Rectal smooth muscle tissue (tissue), 1 donor: Measurements from ENCODE around the gene HGFAC.

Source experiments
- H3K27ac ChIP-seq: one replicate; pipeline ENCODE4 v1.7.0; 2013; ENCODE audit warnings: low read depth, low read length, inconsistent platforms
- H3K27me3 ChIP-seq: one replicate; pipeline ENCODE4 v1.7.0; 2013; ENCODE audit warnings: low read length; ENCODE audit not compliant: control insufficient read depth, insufficient read depth
- H3K36me3 ChIP-seq: one replicate; pipeline ENCODE4 v1.7.0; 2013; ENCODE audit warnings: low read length; ENCODE audit not compliant: control insufficient read depth, insufficient read depth
- H3K4me1 ChIP-seq: one replicate; pipeline ENCODE4 v1.7.0; 2013; ENCODE audit warnings: low read length; ENCODE audit not compliant: control insufficient read depth, insufficient read depth
- H3K4me3 ChIP-seq: one replicate; pipeline ENCODE4 v1.7.0; 2013; ENCODE audit warnings: low read length
- H3K9ac ChIP-seq: one replicate; pipeline ENCODE4 v1.7.0; 2013; ENCODE audit warnings: low read length

HGFAC gene

GRCh38 chr4:3442460-3442958, 741 bp downstream of the HGFAC start:
- Histone ChIP-seq H3K9ac (no peak overlapping the region), H3K36me3 (no peaks in the 10 kb centered on the region), H3K27me3 (no peaks in the 10 kb centered on the region), H3K27ac (no peak overlapping the region), H3K4me1 (no peaks in the 10 kb centered on the region), H3K4me3 (no peak overlapping the region)

DNA sequence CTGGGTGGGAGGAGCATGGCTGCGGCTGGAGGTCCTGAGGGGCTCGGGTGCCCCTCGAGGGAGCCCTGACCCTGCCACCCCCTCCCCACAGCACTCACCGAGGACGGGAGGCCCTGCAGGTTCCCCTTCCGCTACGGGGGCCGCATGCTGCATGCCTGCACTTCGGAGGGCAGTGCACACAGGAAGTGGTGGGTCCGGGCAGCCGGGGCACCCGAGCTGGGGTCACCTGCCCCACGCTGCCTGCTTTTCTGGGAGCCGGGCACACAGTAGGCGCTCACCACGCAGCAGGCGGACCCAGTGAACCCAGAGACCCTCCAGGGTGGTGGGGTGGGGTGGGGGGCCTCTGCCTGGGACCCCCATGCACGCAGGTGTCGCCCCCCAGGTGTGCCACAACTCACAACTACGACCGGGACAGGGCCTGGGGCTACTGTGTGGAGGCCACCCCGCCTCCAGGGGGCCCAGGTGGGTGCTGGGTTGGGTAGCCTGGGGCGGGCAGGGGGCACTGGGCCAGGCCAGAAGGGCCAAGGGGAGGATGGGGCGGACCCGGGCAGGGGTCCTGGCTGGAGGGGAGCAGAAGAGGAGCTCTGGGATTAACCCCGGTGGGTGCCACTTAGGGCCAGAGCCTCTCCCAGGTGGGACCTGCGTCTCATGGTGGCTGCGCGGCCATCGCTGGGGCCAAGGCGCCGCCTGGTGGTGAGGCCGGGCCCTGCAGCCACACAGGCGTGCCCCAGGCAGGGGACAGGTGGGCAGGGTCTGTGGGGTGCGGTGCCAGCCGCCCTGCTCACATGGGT, 1.4 kb downstream of the HGFAC start:
- Histone ChIP-seq H3K27ac (no peak overlapping the region), H3K9ac (no peak overlapping the region), H3K27me3 (no peaks in the 10 kb centered on the region), H3K36me3 (no peaks in the 10 kb centered on the region), H3K4me3 (no peak overlapping the region), H3K4me1 (no peaks in the 10 kb centered on the region)

- Histone ChIP-seq H3K36me3 (no peaks in the 10 kb centered on the region), H3K9ac (no peak overlapping the region), H3K27ac (no peak overlapping the region), H3K27me3 (no peaks in the 10 kb centered on the region), H3K4me3 (no peak overlapping the region), H3K4me1 (no peaks in the 10 kb centered on the region)
Measured at GRCh38 chr4:3443750-3444309, 2.1 kb downstream of the HGFAC start.

- Histone ChIP-seq H3K4me3 (no peak overlapping the region), H3K27me3 (no peaks in the 10 kb centered on the region), H3K27ac (no peak overlapping the region), H3K4me1 (no peaks in the 10 kb centered on the region), H3K36me3 (no peaks in the 10 kb centered on the region), H3K9ac (no peak overlapping the region)
Measured at GRCh38 chr4:3444351-3445110, 2.8 kb downstream of the HGFAC start.

GRCh38 chr4:3445111-3445820, 3.5 kb downstream of the HGFAC start:
- Histone ChIP-seq H3K9ac (no peak overlapping the region), H3K36me3 (no peaks in the 10 kb centered on the region), H3K27ac (no peak overlapping the region), H3K27me3 (no peaks in the 10 kb centered on the region), H3K4me1 (no peaks in the 10 kb centered on the region), H3K4me3 (no peak overlapping the region)

- no peak overlapping the region for H3K27ac ChIP-seq
- no peaks in the 10 kb centered on the region for H3K36me3 ChIP-seq
- no peaks in the 10 kb centered on the region for H3K27me3 ChIP-seq
- H3K9ac ChIP-seq: no peak overlapping the region
- no peak overlapping the region for H3K4me3 ChIP-seq
- H3K4me1 ChIP-seq: no peaks in the 10 kb centered on the region
Measured at GRCh38 chr4:3445829-3446545, 4.2 kb downstream of the HGFAC start.

DNA sequence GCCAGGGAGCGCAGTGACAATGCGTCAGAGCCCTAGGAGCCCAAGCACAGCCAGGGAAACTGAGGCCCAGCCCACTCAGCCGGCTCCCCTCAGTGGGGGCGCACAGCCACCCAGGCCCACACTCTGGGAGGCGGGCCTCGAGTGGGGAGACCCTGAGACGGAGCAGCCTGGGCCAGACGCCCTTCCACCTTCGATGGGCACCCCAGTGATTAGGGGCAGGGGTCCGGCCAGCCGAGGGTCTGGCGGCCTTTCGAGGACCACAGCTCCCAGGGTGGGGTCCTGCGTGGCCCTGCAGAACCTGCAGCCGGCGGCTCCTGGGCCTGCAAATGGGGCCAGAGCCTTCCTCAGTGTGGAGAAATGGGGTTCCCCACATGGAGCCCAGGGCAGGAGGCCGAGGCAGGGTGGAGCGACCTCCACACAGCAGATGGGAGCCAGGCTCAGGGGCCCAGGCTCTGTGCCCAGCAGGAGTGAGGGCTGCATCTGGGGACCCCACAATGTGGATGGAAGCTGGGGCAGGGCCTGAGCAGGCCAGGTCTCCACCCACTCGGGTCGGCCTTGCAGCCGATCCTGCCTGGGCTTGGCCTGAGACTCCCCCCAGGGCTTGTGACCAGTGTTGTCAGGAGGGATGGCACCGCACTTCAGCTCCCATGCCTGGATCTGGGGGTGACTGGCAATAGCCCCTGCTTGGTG, 5.0 kb downstream of the HGFAC start:
- no peaks in the 10 kb centered on the region for H3K27me3 ChIP-seq
- H3K9ac ChIP-seq: no peak overlapping the region
- H3K27ac ChIP-seq: no peak overlapping the region
- no peaks in the 10 kb centered on the region for H3K36me3 ChIP-seq
- H3K4me1 ChIP-seq: no peaks in the 10 kb centered on the region
- H3K4me3 ChIP-seq: no peak overlapping the region

DNA sequence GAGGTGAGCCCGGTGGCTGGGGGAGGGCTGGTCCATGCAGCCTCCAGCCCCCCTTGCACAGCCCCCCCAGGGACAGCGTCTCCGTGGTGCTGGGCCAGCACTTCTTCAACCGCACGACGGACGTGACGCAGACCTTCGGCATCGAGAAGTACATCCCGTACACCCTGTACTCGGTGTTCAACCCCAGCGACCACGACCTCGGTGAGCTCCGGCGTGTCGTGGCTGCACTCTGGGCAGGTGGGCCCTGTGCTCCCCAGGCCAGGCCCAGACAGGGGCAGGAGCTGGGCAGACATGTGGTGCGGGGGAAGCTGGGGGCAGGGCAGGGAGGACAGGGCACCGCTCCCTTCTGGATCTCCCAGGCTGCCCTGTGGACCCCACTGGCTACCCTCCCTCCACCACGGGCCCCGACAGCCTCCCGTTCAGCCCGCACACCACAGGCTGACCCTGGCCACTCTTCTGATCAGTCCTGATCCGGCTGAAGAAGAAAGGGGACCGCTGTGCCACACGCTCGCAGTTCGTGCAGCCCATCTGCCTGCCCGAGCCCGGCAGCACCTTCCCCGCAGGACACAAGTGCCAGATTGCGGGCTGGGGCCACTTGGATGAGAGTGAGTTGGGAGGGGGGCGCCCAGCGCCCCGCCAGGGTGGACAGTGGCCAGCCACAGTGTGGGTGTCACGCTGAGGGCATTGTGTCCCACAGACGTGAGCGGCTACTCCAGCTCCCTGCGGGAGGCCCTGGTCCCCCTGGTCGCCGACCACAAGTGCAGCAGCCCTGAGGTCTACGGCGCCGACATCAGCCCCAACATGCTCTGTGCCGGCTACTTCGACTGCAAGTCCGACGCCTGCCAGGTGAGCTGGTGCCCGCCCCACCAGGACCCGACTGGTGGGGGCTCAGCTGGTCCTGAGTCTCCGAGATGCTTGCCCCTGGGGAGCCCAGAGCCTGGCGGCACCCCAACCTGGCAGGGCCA, 5.9 kb downstream of the HGFAC start:
- no peak overlapping the region for H3K4me3 ChIP-seq
- no peaks in the 10 kb centered on the region for H3K4me1 ChIP-seq
- no peak overlapping the region for H3K9ac ChIP-seq

GRCh38 chr4:3449047-3449573, 7.3 kb downstream of the HGFAC start:
- H3K36me3 ChIP-seq: no peaks in the 10 kb centered on the region
- no peak overlapping the region for H3K27ac ChIP-seq
- no peak overlapping the region for H3K4me3 ChIP-seq
- H3K9ac ChIP-seq: no peak overlapping the region
- no peaks in the 10 kb centered on the region for H3K4me1 ChIP-seq
- H3K27me3 ChIP-seq: no peaks in the 10 kb centered on the region

More for the DNA sequence above, 5.9 kb downstream of the HGFAC start:
- H3K36me3 ChIP-seq: no peaks in the 10 kb centered on the region
- H3K27ac ChIP-seq: no peak overlapping the region
- no peaks in the 10 kb centered on the region for H3K27me3 ChIP-seq

- H3K27me3 ChIP-seq: no peaks in the 10 kb centered on the region
Measured at GRCh38 chr4:3449574-3450534, 8.1 kb downstream of the HGFAC start.

More at GRCh38 chr4:3449574-3450534, 8.1 kb downstream of the HGFAC start:
- Histone ChIP-seq H3K36me3 (no peaks in the 10 kb centered on the region), H3K4me1 (no peaks in the 10 kb centered on the region), H3K9ac (no peak overlapping the region), H3K4me3 (no peak overlapping the region), H3K27ac (no peak overlapping the region)
